ENCODE results near the gene OR6J1. TPM values are rescaled to one million over a fixed set of nuclear protein-coding genes. Genes with fewer than 3 reads are reported as not detected.

Gene OR6J1
- total and polyA plus RNA-seq, 9 of the 15 experiments (the other 6 are each of a cell fraction or from before 2014, with no cell fraction given) = not detected

DNA sequence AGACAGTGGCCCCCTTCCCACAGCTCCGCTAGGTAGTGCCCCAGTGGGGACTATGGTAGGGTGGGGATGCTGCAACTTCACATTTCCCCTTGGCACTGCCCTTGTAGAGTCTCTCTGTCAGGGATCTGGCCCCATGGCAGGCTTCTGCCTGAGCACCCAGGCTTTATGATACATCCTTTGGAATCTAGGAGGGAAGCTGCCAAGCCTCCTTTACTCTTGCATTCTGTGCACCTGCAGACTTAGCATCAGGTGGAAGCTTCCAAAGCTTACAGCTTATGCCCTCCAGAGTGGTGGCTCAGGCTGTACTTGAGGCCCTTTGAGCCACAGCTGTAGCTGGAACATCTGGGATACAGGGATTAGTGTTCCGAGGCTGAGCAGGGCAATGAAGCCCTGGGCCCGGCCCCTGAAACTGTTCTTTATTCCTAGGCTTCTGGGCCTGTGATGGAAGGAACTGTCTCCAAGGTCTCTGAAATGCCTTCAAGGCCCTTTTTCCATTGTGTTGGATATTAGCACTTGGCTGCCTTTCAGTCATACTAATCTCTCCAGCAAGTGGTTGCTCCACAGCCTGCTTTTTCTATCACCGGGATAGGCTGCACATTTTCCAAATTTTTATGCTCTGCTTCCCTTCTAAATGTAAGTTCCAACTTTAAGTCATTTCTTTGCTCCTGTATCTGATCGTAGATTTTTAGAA is 22.2 kb upstream of the OR6J1 start:
- FAIRE-seq (no peak), DNase-seq (ENCODE audit: extremely low read depth in 1 of 4, low spot score in 3 of 4) (no peak), ATAC-seq (no peak)
- Histone ChIP-seq H3K9me3 (replicated peaks; ENCODE audit: control insufficient read depth, insufficient read depth, low read depth, low read length) (no peaks in the 10 kb centered on the region), H3K9ac (ENCODE audit: insufficient read depth in 1 of 2, low read depth in 2 of 2, low read length in 2 of 2) (no peak overlapping the region), H3K4me1 (replicated peaks in 1 of 2; ENCODE audit: control insufficient read depth in 2 of 2, insufficient read depth in 2 of 2, low read length in 2 of 2) (peaks cover 0 to 3% of the 10 kb centered on the region in 2 experiments; a peak in 2 of 5 replicates), H3K79me2 (ENCODE audit: control insufficient read depth, insufficient read depth, low read length) (no peaks in the 10 kb centered on the region), H3K27me3 (ENCODE audit: control insufficient read depth in 2 of 2, insufficient read depth in 2 of 2, low read length in 2 of 2) (no peaks in the 10 kb centered on the region), H4K20me1 (replicated peaks; ENCODE audit: control insufficient read depth, insufficient read depth, low read length) (no peaks in the 10 kb centered on the region), H3K4me3 (no peak overlapping the region), H3K4me2 (ENCODE audit: insufficient read depth, low read length) (no peak overlapping the region), H3K36me3 (ENCODE audit: control insufficient read depth, insufficient read depth, low read length) (no peaks in the 10 kb centered on the region), H3K9me1 (ENCODE audit: control insufficient read depth, insufficient read depth, low read length) (no peaks in the 10 kb centered on the region), H3K27ac (ENCODE audit: extremely low read depth, low read depth, low read length) (no peak overlapping the region), H2AFZ (ENCODE audit: low read depth, low read length) (no peak overlapping the region)
- POLR2A ChIA-PET = no interaction called here
- intact Hi-C loops (cut with micrococcal nuclease) = no loop called here
- WGBS (ENCODE audit: insufficient coverage, low coverage, missing lambda C conversion rate) = 49% methylated on average over 5 of the region's 5 CpGs
- no TSS peak for BruUV-seq (replicated peaks)
- in situ Hi-C loops (cut with MboI) = no loop called here
- no peak for TF ChIP-seq SIX5 (IDR thresholded peaks at IDR 0.05; ENCODE audit: borderline replicate concordance in 1 of 2, insufficient read depth in 1 of 2, low read depth in 1 of 2, low read length in 2 of 2)
- TF ChIP-seq ZFX (CRISPR knock-in tag; IDR thresholded peaks at IDR 0.05) = no peak
- TF ChIP-seq STAT5B (CRISPR knock-in tag; IDR thresholded peaks at IDR 0.05) = no peak
- TF ChIP-seq ZBTB5 (IDR thresholded peaks at IDR 0.05) = no peak
- no peak for TF ChIP-seq E2F4 (CRISPR knock-in tag; IDR thresholded peaks at IDR 0.05; ENCODE audit: low read depth)
- TF ChIP-seq MYC (IDR thresholded peaks at IDR 0.05; ENCODE audit: low read depth, low read length) = no peak
- no peak for TF ChIP-seq MYC (CRISPR knock-in tag; IDR thresholded peaks at IDR 0.05; ENCODE audit: borderline replicate concordance, low read depth)
- no peak for TF ChIP-seq KAT2B (IDR thresholded peaks at IDR 0.05; ENCODE audit: low read depth, low read length)
- no peak for TF ChIP-seq ELK1 (CRISPR knock-in tag; IDR thresholded peaks at IDR 0.05)
- no peak for TF ChIP-seq GTF2F1 (IDR thresholded peaks at IDR 0.05; ENCODE audit: low read depth, low read length)
- TF ChIP-seq SMARCE1 (IDR thresholded peaks at IDR 0.05) = no peak
- no peak for TF ChIP-seq ZNF561 (CRISPR knock-in tag; conservative IDR thresholded peaks at IDR 0.05)
- no peak for TF ChIP-seq CEBPB (tag; IDR thresholded peaks at IDR 0.05)
- TF ChIP-seq, protein P1, sequence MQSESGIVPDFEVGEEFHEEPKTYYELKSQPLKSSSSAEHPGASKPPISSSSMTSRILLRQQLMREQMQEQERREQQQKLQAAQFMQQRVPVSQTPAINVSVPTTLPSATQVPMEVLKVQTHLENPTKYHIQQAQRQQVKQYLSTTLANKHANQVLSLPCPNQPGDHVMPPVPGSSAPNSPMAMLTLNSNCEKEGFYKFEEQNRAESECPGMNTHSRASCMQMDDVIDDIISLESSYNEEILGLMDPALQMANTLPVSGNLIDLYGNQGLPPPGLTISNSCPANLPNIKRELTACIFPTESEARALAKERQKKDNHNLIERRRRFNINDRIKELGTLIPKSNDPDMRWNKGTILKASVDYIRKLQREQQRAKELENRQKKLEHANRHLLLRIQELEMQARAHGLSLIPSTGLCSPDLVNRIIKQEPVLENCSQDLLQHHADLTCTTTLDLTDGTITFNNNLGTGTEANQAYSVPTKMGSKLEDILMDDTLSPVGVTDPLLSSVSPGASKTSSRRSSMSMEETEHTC (IDR thresholded peaks at IDR 0.05) = no peak
- CTCF ChIA-PET (ENCODE audit: low intra/inter-chr PET ratio) = interaction anchor here (0.5 kb wide), 1 partner anchor 207 kb away, joined by 4 read pairs; no protein-coding TSS in a partner anchor
